Retinal pigment epithelial cell (primary cell): Measurements from ENCODE around the gene CSF1R.

Experiments used
- DNase-seq: peaks from one replicate; pipeline ENCODE4 v3.0.0-alpha.2; 2010; ENCODE audit warnings: low read depth
- H3K4me3 ChIP-seq: 2 replicates; pipeline ENCODE4 v1.5.1; 2011; ENCODE audit warnings: mild to moderate bottlenecking, low read length, control low read depth, moderate library complexity
- TF ChIP-seq, protein P1 (sequence below): conservative IDR thresholded peaks from 2 replicates; pipeline ENCODE4 v1.5.1; 2011; ENCODE audit warnings: low read depth, low read length, control low read depth, inconsistent platforms

CSF1R gene

GRCh38 chr5:150124596-150124995 lies 38.2 kb upstream of the CSF1R start:
- TF ChIP-seq, protein P1, sequence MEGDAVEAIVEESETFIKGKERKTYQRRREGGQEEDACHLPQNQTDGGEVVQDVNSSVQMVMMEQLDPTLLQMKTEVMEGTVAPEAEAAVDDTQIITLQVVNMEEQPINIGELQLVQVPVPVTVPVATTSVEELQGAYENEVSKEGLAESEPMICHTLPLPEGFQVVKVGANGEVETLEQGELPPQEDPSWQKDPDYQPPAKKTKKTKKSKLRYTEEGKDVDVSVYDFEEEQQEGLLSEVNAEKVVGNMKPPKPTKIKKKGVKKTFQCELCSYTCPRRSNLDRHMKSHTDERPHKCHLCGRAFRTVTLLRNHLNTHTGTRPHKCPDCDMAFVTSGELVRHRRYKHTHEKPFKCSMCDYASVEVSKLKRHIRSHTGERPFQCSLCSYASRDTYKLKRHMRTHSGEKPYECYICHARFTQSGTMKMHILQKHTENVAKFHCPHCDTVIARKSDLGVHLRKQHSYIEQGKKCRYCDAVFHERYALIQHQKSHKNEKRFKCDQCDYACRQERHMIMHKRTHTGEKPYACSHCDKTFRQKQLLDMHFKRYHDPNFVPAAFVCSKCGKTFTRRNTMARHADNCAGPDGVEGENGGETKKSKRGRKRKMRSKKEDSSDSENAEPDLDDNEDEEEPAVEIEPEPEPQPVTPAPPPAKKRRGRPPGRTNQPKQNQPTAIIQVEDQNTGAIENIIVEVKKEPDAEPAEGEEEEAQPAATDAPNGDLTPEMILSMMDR, result no peak
- H3K4me3 ChIP-seq, result no peak overlapping the region
- DNase-seq, result no peak

DNA sequence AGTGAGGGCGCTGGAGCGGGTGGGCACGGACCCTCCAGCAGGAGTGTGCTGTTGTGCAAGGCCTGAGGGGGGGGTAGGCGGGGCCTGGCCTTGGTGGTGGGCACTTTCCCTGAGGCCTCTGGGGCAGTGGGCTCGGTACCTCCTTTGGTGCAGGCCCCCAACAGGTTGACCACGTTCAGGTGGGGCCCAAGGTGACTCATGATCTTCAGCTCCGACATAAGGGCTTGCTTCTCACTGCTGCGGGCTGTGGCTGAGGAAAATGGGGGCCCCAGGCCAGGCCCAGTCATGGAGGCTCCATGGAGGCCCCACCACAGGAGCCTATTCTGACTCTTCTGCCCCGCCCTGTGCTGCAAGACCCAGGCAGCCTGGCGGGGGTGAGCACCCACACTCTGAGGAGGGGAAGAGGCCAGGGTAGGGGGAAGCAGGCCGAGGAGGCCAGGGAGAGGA lies 37.8 kb upstream of the CSF1R start:
- TF ChIP-seq, protein P1, result no peak
- no peak overlapping the region for H3K4me3 ChIP-seq
- DNase-seq, result no peak

DNA sequence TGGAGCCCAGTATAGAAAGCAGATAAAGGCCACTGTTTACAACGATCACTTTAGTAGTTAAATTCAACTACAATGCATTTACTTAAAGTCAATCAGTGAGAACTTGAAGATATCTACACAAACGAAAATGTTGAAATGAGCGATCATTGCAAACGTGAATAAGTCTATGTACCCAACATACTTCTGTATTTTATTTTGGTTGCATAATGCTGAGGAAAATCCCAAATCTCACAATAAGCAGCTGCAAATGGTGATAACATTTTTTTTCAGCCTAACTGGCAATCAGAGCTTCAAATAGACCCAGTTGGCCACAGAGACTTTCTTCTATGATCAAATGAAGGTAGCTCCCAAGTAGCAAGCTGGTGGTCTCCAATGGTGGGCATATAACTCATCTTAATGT lies 37.2 kb upstream of the CSF1R start:
- DNase-seq, result no peak
- TF ChIP-seq, protein P1, result no peak
- H3K4me3 ChIP-seq, result no peak overlapping the region

DNA sequence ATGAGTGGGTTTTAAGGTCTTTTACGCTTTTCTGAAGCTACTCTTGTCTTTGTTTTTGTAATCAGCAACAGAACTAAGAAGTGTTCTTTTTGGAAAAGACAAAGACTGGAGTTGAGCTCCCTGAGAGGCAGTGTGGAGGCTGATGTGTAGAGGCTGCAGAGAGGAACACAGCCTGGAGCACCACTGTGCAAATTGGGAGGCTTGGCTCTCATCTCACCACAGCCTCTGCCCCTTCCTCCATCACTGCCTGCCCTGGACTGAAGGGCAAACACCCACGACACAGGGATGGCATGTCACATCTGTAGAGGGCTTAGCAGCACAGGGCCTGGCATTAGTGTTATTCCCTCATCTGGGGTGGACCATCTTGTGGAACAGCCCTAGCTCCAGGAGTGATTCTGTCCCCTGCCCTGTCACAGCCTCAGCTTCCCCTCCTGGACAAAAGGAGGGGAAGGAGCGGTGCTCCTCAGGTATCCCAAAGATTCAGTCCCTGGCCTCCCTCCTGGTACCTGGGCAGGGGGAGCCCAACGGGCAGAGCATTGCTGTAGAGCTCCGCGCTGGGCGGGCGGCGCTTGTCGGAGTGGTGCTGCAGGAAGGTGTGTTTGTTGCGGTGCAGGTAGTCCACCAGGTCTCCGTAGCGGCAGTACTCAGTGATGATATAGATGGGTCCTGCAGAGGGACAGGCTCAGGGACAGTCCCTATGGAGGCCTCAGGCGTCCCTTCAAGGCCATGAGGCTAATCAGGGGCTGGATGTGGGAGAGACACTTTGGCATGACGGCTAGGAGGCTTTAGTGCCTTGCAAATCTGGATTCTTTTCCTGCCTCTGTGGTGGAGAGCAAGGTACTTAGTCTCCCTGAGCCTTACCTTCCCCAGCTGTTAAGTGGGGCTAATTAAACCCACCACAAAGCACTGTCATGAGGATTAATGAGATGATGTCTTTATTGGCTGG lies 36.5 kb upstream of the CSF1R start:
- TF ChIP-seq, protein P1, result no peak
- no peak overlapping the region for H3K4me3 ChIP-seq
- DNase-seq, result no peak

DNA sequence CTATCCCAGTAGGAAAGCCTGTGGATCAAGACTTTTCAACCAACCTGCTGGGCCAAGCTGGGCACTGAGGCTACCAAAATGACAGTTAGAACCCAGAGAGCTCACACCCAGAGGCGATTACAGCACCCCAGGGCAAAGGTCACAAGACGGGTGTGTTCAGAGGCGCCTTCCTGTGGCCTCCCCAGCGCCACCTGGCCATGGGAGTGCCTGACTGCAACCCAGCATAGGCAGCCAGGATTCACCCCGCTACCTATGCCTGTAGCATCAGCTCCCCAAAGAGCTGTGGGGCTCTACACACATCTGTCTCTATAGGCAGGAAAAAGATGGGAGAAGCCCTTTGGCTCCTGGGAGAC lies 35.8 kb upstream of the CSF1R start:
- TF ChIP-seq, protein P1, result peak; percentile 49
- no peak for DNase-seq
- H3K4me3 ChIP-seq, result no peak overlapping the region

DNA sequence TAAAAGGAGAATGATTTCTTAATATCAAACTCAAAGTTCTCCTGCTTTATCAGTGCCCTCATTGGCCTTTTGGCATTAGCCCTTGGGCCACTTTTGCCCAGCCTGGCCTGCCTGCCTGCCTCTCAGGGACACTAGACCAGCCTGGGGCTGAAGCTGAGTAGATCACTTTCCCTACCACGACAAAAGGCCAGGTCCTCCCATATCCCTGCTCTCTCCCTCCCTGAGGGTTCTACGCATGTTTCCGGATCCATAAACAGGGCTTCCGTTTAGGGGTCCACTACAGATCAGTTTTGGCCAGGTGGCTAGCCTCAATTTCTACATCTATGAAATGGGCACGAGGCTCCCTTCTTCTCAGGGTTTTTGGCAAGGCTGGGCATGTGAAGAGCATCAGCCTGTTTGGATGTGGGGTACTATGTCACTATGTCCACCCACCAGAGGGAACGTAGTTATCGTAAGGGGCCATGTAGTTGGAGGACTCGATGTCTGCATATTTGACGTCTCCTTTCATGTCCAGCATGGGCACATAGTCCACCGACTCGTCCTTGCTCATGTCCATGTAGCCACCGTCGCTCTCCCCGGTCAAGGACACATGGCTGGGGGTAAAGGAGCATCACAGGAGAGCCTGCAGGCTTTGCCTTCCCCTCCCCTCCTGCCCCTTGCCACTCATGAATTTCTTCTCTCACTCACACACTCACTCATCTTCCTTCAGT lies 35.2 kb upstream of the CSF1R start:
- no peak for DNase-seq
- TF ChIP-seq, protein P1, result no peak
- no peak overlapping the region for H3K4me3 ChIP-seq
